ENCODE results near the gene SCD. TPM values are rescaled to one million over a fixed set of nuclear protein-coding genes. Genes with fewer than 3 reads are reported as not detected.

SCD gene
- total RNA-seq, 1 experiment from 2014 or later: 48.8 TPM

DNA sequence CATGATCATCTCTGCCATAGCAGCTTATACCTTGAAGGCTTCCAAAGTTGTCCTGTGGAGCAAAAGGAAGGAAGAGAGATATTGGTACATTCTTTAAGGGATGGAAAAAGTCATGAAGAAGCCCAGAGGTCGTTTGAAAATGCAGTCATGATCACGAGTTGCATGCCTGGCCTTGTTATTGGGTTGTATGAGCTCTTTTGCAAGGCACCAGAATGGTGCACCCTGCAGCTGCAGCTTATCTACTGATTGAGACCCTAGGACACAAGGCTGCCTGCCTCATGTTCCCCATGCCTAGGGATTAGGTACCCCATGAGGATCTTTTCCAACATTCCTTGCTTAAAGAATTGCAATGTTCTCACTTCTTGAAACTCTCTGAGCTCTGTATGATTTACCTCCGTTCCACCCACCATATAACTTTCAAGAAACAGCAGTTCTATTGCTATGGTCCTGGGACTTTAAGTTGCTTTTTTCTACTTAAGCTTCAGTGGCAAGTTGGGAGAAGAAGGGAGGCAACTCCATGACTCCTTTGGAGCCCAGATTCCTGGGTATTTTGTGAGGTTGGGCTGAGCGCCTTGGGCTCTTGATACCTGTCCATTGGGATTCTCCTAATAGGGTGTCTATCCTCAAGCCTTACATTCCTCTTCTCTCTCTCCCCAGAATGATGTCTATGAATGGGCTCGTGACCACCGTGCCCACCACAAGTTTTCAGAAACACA lies 6.9 kb downstream of the SCD start:
- Histone ChIP-seq H3K36me3 (peaks cover 15% of the 10 kb centered on the region), H3K27me3 (no peaks in the 10 kb centered on the region)

DNA sequence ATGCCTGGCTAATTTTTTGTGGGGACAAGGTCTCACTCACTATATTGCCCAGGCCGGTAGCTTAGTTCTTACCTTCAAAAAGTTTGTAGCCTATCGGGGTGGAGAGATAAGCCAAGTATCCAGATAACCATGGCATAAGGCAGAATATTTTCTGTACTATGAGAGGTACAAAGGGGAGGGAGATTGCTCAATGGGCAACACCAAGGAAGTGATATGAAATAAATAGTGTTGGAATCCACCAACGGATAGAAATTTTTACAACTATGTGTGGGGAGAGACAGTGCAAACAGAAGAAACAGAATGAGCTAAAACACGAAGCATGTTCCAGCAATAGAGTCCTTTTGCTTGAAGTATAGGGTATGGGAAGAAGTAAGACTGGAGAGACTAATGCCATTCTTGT lies 8.1 kb downstream of the SCD start:
- Histone ChIP-seq H3K9me3 (no peaks in the 10 kb centered on the region), H3K27me3 (no peaks in the 10 kb centered on the region), H3K4me3 (no peak overlapping the region), H3K36me3 (peaks cover 11% of the 10 kb centered on the region)
- no peak for DNase-seq

More for the DNA sequence above, 6.9 kb downstream of the SCD start:
- no peak for DNase-seq
- Histone ChIP-seq H3K4me3 (no peak overlapping the region), H3K9me3 (no peaks in the 10 kb centered on the region)

DNA sequence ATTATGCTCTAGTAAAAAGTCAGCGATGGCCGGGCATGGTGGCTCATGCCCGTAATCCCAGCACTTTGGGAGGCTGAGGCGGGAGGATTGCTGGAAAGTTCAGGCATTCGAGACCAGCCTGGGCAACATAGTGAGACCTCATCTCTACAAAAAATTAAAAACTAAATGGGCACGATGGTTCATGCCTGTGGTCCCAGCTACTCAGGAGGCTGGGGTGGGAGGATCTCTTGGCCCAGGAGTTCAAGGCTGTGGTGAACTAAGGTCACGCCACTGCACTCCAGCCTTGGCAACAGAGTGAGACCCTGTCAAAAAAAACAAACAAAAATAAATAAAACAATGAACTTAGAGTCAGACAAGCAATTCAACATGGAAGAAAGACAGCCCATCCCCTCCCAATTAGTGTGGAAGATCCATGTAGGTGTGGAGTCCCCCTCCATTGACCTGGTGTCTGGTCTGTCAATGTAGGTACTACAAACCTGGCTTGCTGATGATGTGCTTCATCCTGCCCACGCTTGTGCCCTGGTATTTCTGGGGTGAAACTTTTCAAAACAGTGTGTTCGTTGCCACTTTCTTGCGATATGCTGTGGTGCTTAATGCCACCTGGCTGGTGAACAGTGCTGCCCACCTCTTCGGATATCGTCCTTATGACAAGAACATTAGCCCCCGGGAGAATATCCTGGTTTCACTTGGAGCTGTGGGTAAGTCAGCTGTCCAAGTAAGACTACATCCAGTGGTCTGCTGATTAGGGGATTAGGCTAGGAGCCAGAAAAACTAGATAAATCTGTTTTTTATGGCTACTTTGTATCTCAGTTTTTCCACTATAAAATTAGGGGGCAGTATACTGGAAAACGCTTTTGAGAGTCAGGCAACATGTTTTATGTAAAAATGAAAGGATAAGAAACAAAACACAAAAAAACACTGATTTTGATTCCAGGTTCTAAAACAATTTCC lies 9.3 kb downstream of the SCD start:
- H3K36me3 ChIP-seq: peaks cover 14% of the 10 kb centered on the region

DNA sequence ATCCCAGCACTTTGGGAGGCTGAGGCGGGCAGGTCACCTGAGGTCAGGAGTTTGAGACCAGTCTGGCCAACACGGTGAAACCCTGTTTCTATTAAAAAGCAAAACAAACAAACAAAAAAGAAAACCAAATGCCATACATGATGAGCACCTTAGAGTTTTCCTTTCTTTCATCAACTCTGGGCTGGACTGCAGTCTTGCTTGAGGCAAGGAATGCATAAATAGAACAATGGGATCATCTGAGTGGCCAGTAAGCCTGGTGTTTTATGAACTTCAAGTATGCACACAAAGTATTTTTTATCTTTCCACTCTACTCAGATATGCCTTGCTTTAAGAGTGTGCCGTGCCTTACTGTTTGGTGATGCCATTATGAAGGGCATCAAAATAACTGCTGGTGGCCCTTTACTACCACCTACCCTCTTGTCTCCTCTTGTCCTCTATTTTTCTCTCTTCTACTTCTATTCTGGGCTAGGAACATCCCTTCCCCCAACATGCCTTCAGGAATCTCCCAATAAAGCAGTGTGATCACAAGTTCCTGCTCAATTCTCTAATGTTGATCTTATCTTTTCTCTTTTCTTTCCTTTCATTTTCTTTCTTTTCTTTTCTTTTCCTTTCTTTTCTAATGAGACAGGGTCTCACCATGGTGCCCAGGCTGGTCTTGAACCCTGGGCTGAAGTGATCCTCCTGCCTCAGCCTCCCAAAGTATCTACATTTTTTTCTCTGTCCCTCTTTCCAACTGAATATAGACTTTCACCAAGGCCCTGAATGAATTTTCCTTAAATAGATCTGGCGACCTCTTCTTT lies 10.2 kb downstream of the SCD start:
- DNase-seq: no peak
- no peaks in the 10 kb centered on the region for H3K27me3 ChIP-seq
- no peak overlapping the region for H3K4me3 ChIP-seq
- H3K9me3 ChIP-seq: no peaks in the 10 kb centered on the region
- peaks cover 14% of the 10 kb centered on the region for H3K36me3 ChIP-seq

More for the DNA sequence above, 9.3 kb downstream of the SCD start:
- H3K9me3 ChIP-seq: no peaks in the 10 kb centered on the region
- no peak overlapping the region for H3K4me3 ChIP-seq
- no peaks in the 10 kb centered on the region for H3K27me3 ChIP-seq
- DNase-seq: no peak

DNA sequence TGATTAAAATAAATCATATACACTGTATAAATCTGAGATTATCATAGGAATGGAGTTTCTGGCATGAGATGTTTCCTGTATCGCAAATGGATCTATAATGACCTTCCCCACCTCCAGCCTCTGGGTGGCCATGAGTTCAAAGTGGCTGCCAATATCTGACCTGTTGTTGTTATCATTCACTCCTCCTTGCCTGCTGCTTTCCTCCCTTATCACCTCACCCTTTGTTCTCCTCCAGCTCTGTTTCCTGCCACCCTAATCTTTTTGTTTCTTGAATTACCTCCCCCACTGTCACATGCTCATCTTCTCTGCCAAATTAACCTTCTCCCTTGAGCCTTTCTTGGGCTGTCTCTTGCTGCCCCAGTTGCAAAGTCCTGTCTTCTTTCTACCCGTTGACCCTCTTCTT lies 12.0 kb downstream of the SCD start:
- DNase-seq: no peak
- H3K36me3 ChIP-seq: peaks cover 11% of the 10 kb centered on the region; the same call in 1 of the 2 replicates

DNA sequence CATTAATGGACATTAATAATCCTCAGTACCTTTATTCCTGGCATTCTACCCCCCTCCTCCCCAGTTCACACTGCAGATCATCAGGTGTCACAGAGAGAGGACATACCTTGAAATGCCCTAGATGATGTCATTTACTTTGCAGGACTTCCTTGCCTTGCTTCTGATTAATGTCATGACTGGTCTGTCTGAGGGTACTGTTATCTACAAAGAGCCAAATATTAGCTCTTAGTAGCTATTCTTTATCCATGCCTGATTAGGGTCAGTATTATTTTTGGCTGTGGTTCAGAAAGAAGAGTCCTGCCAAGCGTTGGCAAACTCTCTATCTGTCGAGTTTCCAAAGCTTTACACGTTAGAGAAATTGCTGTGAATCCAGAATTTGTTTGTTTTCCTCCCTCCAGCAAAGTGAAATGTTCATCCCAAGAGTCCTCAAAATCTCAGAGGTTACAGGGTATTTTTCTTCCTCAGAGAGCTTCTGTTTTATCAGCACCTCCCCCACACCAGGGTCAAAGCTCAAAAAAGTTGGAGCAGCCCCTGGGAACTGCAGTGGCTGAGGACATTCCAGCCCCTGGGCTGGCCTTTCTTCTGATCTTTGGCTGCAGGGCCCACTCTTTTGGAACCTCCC lies 12.6 kb downstream of the SCD start:
- Histone ChIP-seq H3K36me3 (peaks cover 11% of the 10 kb centered on the region; the same call in 1 of the 2 replicates), H3K9me3 (no peaks in the 10 kb centered on the region), H3K27me3 (no peaks in the 10 kb centered on the region), H3K4me3 (no peak overlapping the region)
- DNase-seq: no peak

More for the DNA sequence above, 12.0 kb downstream of the SCD start:
- no peaks in the 10 kb centered on the region for H3K9me3 ChIP-seq
- no peaks in the 10 kb centered on the region for H3K27me3 ChIP-seq
- H3K4me3 ChIP-seq: no peak overlapping the region

DNA sequence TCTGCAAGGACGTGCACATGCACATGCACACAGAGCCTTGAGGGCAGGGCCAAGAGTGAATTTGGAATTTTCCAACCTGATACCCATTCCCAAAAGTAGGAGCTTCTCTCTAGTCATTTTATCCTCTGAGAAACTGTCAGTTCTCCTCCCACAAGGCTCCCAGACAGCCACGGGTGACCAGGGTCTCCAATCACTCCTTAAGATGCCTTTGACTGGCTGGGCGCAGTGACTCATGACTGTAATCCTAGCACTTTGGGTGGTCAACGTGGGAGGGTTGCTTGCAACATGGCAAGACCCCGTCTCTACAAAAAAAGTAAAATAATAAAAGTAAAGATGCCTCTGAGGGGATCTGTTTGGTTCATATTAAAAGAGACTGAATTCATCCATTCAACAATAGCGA lies 13.2 kb downstream of the SCD start:
- H3K27me3 ChIP-seq: no peaks in the 10 kb centered on the region
- peaks cover 10% of the 10 kb centered on the region; the same call in 1 of the 2 replicates for H3K36me3 ChIP-seq
- no peak overlapping the region for H3K4me3 ChIP-seq
- DNase-seq: no peak
- no peaks in the 10 kb centered on the region for H3K9me3 ChIP-seq

DNA sequence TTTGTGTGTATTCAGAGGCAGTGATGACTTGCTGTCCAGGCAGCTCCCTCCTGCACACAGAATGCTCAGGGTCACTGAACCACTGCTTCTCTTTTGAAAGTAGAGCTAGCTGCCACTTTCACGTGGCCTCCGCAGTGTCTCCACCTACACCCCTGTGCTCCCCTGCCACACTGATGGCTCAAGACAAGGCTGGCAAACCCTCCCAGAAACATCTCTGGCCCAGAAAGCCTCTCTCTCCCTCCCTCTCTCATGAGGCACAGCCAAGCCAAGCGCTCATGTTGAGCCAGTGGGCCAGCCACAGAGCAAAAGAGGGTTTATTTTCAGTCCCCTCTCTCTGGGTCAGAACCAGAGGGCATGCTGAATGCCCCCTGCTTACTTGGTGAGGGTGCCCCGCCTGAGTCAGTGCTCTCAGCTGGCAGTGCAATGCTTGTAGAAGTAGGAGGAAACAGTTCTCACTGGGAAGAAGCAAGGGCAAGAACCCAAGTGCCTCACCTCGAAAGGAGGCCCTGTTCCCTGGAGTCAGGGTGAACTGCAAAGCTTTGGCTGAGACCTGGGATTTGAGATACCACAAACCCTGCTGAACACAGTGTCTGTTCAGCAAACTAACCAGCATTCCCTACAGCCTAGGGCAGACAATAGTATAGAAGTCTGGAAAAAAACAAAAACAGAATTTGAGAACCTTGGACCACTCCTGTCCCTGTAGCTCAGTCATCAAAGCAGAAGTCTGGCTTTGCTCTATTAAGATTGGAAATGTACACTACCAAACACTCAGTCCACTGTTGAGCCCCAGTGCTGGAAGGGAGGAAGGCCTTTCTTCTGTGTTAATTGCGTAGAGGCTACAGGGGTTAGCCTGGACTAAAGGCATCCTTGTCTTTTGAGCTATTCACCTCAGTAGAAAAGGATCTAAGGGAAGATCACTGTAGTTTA lies 15.8 kb downstream of the SCD start:
- Histone ChIP-seq H3K36me3 (peaks cover 7% of the 10 kb centered on the region; the same call in 1 of the 2 replicates), H3K4me3 (no peak overlapping the region), H3K9me3 (no peaks in the 10 kb centered on the region), H3K27me3 (no peaks in the 10 kb centered on the region)
- DNase-seq: no peak

DNA sequence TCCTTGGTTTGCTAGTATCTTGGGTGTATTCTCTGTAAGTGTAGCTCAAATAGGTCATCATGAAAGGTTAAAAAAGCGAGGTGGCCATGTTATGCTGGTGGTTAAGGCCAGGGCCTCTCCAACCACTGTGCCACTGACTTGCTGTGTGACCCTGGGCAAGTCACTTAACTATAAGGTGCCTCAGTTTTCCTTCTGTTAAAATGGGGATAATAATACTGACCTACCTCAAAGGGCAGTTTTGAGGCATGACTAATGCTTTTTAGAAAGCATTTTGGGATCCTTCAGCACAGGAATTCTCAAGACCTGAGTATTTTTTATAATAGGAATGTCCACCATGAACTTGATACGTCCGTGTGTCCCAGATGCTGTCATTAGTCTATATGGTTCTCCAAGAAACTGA lies 17.1 kb downstream of the SCD start:
- Histone ChIP-seq H3K9me3 (no peaks in the 10 kb centered on the region), H3K4me3 (no peak overlapping the region), H3K36me3 (peaks cover 4% of the 10 kb centered on the region; the same call in 1 of the 2 replicates), H3K27me3 (no peaks in the 10 kb centered on the region)
- DNase-seq: no peak

DNA sequence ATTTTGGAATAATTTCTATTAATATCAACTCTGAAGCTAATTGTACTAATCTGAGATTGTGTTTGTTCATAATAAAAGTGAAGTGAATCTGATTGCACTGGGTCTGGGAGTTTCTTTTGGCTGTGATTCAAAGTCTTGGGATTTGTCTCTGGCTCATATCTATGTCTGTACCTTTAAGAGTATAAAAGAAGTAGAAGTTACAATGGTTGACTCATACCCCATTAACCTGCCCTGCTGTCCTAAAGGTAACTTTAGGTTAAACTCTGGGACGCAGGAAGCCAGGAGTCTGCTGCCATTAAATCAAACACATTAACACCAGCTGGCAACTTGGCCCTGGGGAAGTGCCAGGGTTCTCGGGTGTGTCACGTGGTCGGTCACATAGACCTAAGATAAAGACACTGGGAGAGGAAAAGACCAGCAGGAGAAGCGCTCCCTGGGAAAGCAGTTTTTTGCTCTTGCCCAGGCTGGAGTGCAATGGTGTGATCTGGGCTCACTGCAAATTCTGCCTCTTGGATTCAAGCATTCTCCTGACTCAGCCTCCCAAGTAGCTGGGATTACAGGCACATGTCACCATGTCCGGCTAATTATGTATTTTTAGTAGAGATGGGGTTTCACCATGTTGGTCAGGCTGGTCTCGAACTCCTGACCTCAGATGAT lies 17.8 kb downstream of the SCD start:
- Histone ChIP-seq H3K9me3 (no peaks in the 10 kb centered on the region), H3K36me3 (peaks cover 4% of the 10 kb centered on the region; the same call in 1 of the 2 replicates), H3K4me3 (no peak overlapping the region), H3K27me3 (no peaks in the 10 kb centered on the region)
- DNase-seq: peak; percentile 83

DNA sequence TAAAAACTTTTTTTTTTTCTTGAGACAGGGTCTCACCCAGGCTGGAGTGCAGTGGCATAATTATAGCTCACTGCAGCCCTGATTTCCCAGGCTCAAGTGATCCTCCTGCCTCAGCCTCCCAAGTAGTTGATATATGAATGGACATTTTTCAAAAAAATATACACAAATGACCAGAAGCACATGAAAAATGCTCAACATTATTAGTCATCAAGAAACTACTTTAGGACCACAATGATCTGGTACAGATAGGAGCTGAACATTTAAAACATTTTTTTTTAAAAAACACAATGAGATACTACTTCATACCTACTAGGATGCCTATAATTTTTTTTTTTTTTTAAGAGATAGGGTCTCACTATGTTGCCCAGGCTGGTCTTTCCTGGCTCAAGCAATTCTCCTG lies 21.7 kb downstream of the SCD start:
- no peak overlapping the region for H3K4me3 ChIP-seq
- DNase-seq: no peak
- no peaks in the 10 kb centered on the region for H3K9me3 ChIP-seq
- no peaks in the 10 kb centered on the region for H3K27me3 ChIP-seq
- H3K36me3 ChIP-seq: no peaks in the 10 kb centered on the region

DNA sequence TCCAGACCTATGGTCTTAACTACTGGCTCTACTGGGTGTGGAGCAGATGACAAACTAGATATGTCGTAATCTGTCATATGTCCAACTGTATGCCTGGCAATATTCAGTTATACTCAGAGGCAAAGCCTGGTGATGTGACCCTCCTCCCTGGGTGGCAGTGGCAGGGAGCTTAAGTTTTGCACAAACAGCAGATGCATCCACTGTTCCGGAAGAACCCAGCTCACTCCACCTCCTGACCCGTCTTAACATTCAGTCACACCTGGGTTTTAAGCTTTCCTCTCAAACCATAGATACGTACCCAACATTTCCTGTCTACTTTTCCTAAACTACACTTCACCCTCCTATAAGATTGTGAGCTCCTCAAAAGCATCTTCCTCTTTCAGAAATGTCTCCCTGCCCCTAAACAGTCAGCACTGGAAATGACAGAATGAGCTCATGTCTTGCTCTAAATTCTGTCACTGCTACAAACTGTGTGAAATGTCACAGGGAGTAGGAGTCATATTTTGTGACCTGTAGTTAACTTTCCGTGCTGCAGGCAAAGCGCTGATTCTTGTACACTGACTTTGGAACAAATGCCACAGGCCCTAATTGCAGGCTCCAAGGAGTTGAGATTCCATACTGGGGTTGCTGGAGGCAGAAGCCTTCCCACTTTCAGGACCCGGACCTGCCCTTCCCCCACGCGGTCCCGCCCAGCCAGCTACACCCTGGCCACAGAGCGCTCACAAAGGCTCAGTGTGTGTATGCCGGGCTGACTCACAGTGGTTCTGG lies 23.9 kb downstream of the SCD start:
- H3K27me3 ChIP-seq: no peaks in the 10 kb centered on the region
- H3K9me3 ChIP-seq: no peaks in the 10 kb centered on the region
- peak; percentile 95 for DNase-seq
- no peaks in the 10 kb centered on the region for H3K36me3 ChIP-seq
- no peak overlapping the region for H3K4me3 ChIP-seq

DNA sequence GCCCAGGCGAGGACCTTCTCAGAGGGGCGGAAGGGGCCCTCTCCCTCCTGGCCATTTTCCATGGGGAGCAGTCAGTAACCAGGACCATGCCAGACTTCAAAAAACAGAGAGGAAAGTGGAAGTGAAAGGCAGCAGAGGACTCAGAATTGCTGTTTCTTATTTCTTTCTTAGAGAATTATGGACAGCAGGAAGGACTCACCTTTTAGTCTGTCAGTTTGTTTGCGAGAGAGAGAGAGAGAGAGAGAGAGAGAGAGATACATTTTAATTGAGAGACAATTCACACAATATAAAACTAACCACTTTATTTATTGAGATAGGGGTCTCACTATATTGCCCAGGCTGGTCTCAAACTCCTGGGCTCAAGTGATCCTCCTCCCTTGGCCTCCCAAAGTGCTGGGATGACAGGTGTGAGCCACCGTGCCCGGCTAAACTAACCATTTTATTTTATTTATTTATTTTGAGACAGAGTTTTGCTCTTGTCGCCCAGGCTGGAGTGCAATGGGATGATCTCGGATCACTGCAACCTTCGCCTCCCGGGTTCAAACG lies 24.5 kb downstream of the SCD start:
- no peaks in the 10 kb centered on the region for H3K9me3 ChIP-seq
- no peak for DNase-seq
- no peak overlapping the region for H3K4me3 ChIP-seq
- no peaks in the 10 kb centered on the region for H3K27me3 ChIP-seq
- no peaks in the 10 kb centered on the region for H3K36me3 ChIP-seq
